CD14-positive monocyte (primary cell): ENCODE results near the gene DNLZ. TPM values are rescaled to one million over a fixed set of nuclear protein-coding genes. Genes with fewer than 3 reads are reported as not detected.

ENCODE experiments used
- DNase-seq, 3 donors: peaks; one replicate each; pipeline ENCODE4 v3.0.0-alpha.2; 2011 to 2022
- H2AFZ ChIP-seq: 2 replicates; pipeline ENCODE4 v1.6.0; 2012; ENCODE audit warnings: mild to moderate bottlenecking, low read depth, low read length, inconsistent platforms; ENCODE audit not compliant: insufficient read depth, poor library complexity, severe bottlenecking
- H3K27ac ChIP-seq, 2 donors: 1 replicate in 1 of 2; 2 replicates in 1 of 2; pipeline ENCODE4 v1.5.1; 2012 to 2013; ENCODE audit warnings: low read length in 2 of 2, control low read depth in 1 of 2, inconsistent platforms in 1 of 2, low read depth in 1 of 2, mild to moderate bottlenecking in 1 of 2
- H3K27me3 ChIP-seq, 2 donors: one replicate each; pipeline versions ENCODE4 v1.6.0 to v1.6.1; 2011 to 2013; ENCODE audit warnings: low read length in 2 of 2; ENCODE audit not compliant: control insufficient read depth in 2 of 2, insufficient read depth in 2 of 2
- H3K36me3 ChIP-seq, 2 donors: replicated peaks in 1 of 2; 1 replicate in 1 of 2; 2 replicates in 1 of 2; pipeline versions ENCODE4 v1.5.1 to v1.6.1; 2012 to 2013; ENCODE audit warnings: low read length in 2 of 2, control low read depth in 1 of 2, inconsistent platforms in 1 of 2, mild to moderate bottlenecking in 1 of 2; ENCODE audit not compliant: insufficient read depth in 2 of 2, control insufficient read depth in 1 of 2
- H3K4me1 ChIP-seq, 2 donors: 1 replicate in 1 of 2; 2 replicates in 1 of 2; pipeline versions ENCODE4 v1.5.1 to v1.6.1; 2012 to 2013; ENCODE audit warnings: low read length in 2 of 2, control low read depth in 1 of 2, inconsistent platforms in 1 of 2, mild to moderate bottlenecking in 1 of 2, moderate library complexity in 1 of 2; ENCODE audit not compliant: insufficient read depth in 2 of 2, control insufficient read depth in 1 of 2
- H3K4me2 ChIP-seq: replicated peaks from 2 replicates; pipeline ENCODE3; 2012; ENCODE audit warnings: low read length, moderate library complexity, mild to moderate bottlenecking; ENCODE audit not compliant: poor library complexity, severe bottlenecking; ENCODE audit errors: extremely low read depth
- H3K4me3 ChIP-seq, 3 experiments: fragments of 200-600 bp in 1 of 3; sonication (generic) in 1 of 3; replicated peaks in 1 of 3; 1 replicate in 2 of 3; 2 replicates in 1 of 3; pipeline ENCODE4 v1.5.1; 2011 to 2013; ENCODE audit warnings: low read length in 3 of 3, mild to moderate bottlenecking in 3 of 3, control low read depth in 2 of 3, low read depth in 2 of 3, inconsistent platforms in 1 of 3, moderate library complexity in 1 of 3
- H3K79me2 ChIP-seq: 2 replicates; pipeline ENCODE4 v1.6.0; 2012; ENCODE audit warnings: mild to moderate bottlenecking, control low read depth, inconsistent platforms, low read length, moderate library complexity; ENCODE audit not compliant: insufficient read depth
- H3K9ac ChIP-seq: 2 replicates; pipeline ENCODE4 v1.6.0; 2017; ENCODE audit warnings: low read length, mild to moderate bottlenecking; ENCODE audit not compliant: insufficient read depth, poor library complexity, severe bottlenecking
- H3K9me3 ChIP-seq, 2 donors: replicated peaks in 1 of 2; 1 replicate in 1 of 2; 2 replicates in 1 of 2; pipeline versions ENCODE4 v1.5.1 to v1.6.1; 2012 to 2013; ENCODE audit warnings: low read length in 2 of 2, control low read depth in 1 of 2; ENCODE audit not compliant: control insufficient read depth in 1 of 2, insufficient read depth in 1 of 2
- H4K20me1 ChIP-seq: 2 replicates; pipeline ENCODE4 v1.6.0; 2012; ENCODE audit warnings: mild to moderate bottlenecking, low read length, control low read depth, moderate library complexity; ENCODE audit not compliant: insufficient read depth
- H3K27ac Mint-ChIP-seq, 7 donors: one replicate each; pipeline ENCODE4 v1.8.0; 2020; ENCODE audit warnings: mild to moderate bottlenecking in 7 of 7, mixed read lengths in 7 of 7, moderate library complexity in 6 of 7, inconsistent platforms in 2 of 7
- H3K27me3 Mint-ChIP-seq, 3 donors: one replicate each; pipeline ENCODE4 v1.8.0; 2021 to 2022; ENCODE audit warnings: low read depth in 3 of 3, mild to moderate bottlenecking in 3 of 3, mixed read lengths in 3 of 3, moderate library complexity in 3 of 3, inconsistent platforms in 1 of 3
- H3K36me3 Mint-ChIP-seq, 2 donors: one replicate each; pipeline ENCODE4 v1.8.0; 2020; ENCODE audit warnings: mixed read lengths in 2 of 2, inconsistent platforms in 1 of 2, mild to moderate bottlenecking in 1 of 2
- H3K4me1 Mint-ChIP-seq: one replicate; pipeline ENCODE4 v1.8.0; 2020; ENCODE audit warnings: mild to moderate bottlenecking, mixed read lengths
- H3K4me3 Mint-ChIP-seq, 2 donors: one replicate each; pipeline ENCODE4 v1.8.0; 2020; ENCODE audit warnings: mild to moderate bottlenecking in 2 of 2, mixed read lengths in 2 of 2, moderate library complexity in 1 of 2
- H3K9me3 Mint-ChIP-seq, 7 donors: one replicate each; pipeline ENCODE4 v1.8.0; 2020 to 2022; ENCODE audit warnings: mixed read lengths in 7 of 7, mild to moderate bottlenecking in 6 of 7, moderate library complexity in 6 of 7, inconsistent platforms in 2 of 7
- CTCF ChIP-seq: fragments of 200-600 bp; IDR thresholded peaks from one replicate; pipeline ENCODE4 v1.8.0; 2022; ENCODE audit warnings: antibody characterized with exemption, mild to moderate bottlenecking
- WGBS: methylation state at CpG from one replicate; pipeline ENCODE4 v1.1.5; 2013; ENCODE audit warnings: missing lambda C conversion rate; ENCODE audit not compliant: insufficient coverage; 5-methylcytosine and 5-hydroxymethylcytosine counted together
- intact Hi-C, 2 donors: fragments of 100-400 bp; cut with micrococcal nuclease; formaldehyde crosslinking; loops; one replicate each; pipeline versions ENCODE4 v1.15.0 to v1.15.1; 2023
- polyA plus RNA-seq, 3 donors: library from polyadenylated mRNA; depleted of rRNA in 1 of 3; unstranded in 2 of 3; stranded (reverse) in 1 of 3; fragments of 300-500 nt in 2 of 3; fragments of >200 nt in 1 of 3; fragmentation: Illumina TruSeq in 2 of 3; gene quantifications; 1 replicate in 2 of 3; 2 replicates in 1 of 3; pipeline ENCODE4 v1.2.3, GENCODE V29; 2012 to 2021

Gene DNLZ
- polyA plus RNA-seq, 3 donors = 5.1 to 20.5 (median 10.5) TPM

GRCh38 chr9:136379891-136380290, 16.3 kb upstream of the DNLZ start:
- H3K4me1 ChIP-seq = peaks cover 16 to 18% of the 10 kb centered on the region in 2 donors
- Mint-ChIP-seq H3K36me3 (peaks cover 32 to 57% of the 10 kb centered on the region in 2 donors), H3K9me3 (no peaks in the 10 kb centered on the region), H3K27ac (no peak overlapping the region), H3K4me1 (peaks cover 12% of the 10 kb centered on the region), H3K27me3 (no peaks in the 10 kb centered on the region), H3K4me3 (no peak overlapping the region)
- WGBS = 90% methylated on average over 11 of the region's 11 CpGs
- H3K36me3 ChIP-seq = peaks cover 56 to 69% of the 10 kb centered on the region in 2 donors
- no peak overlapping the region for H3K4me2 ChIP-seq
- no peak overlapping the region for H3K9ac ChIP-seq
- DNase-seq = no peak
- no peak overlapping the region for H3K4me3 ChIP-seq
- H2AFZ ChIP-seq = no peak overlapping the region
- no peak overlapping the region for H3K27ac ChIP-seq
- no peaks in the 10 kb centered on the region for H4K20me1 ChIP-seq
- no peaks in the 10 kb centered on the region for H3K27me3 ChIP-seq
- H3K9me3 ChIP-seq = no peaks in the 10 kb centered on the region
- TF ChIP-seq CTCF = no peak
- H3K79me2 ChIP-seq = no peaks in the 10 kb centered on the region
- intact Hi-C loops = no loop called here

- Histone ChIP-seq H3K4me1 (peaks cover 16 to 19% of the 10 kb centered on the region in 2 donors), H3K27me3 (no peaks in the 10 kb centered on the region), H3K36me3 (peaks cover 54 to 64% of the 10 kb centered on the region in 2 donors), H3K4me3 (no peak overlapping the region), H3K9me3 (no peaks in the 10 kb centered on the region), H3K9ac (no peak overlapping the region), H2AFZ (no peak overlapping the region), H4K20me1 (no peaks in the 10 kb centered on the region), H3K79me2 (no peaks in the 10 kb centered on the region), H3K4me2 (no peak overlapping the region), H3K27ac (no peak overlapping the region)
- no peak for DNase-seq
- TF ChIP-seq CTCF = no peak
- Mint-ChIP-seq H3K27me3 (no peaks in the 10 kb centered on the region), H3K36me3 (peaks cover 27 to 54% of the 10 kb centered on the region in 2 donors), H3K4me1 (peaks cover 12% of the 10 kb centered on the region), H3K4me3 (no peak overlapping the region), H3K27ac (no peak overlapping the region), H3K9me3 (no peaks in the 10 kb centered on the region)
- WGBS = 92% methylated on average over 10 of the region's 11 CpGs
- intact Hi-C loops = no loop called here
Observed at GRCh38 chr9:136379401-136379800, 15.9 kb upstream of the DNLZ start.
